Panc1 (cell line): ENCODE measurements around the gene CALML4. TPM values are rescaled to one million over a fixed set of nuclear protein-coding genes. Genes with fewer than 3 reads are reported as not detected.

Experiments used
- ATAC-seq: fragments of 200-7000 bp; cut with Tn5 transposase; 2 replicates; pipeline ENCODE4 v1.9.1; 2020; ENCODE audit warnings: mild to moderate bottlenecking, moderate library complexity
- BruUV-seq: library from RNA; stranded (reverse); fragments of 400-500 nt; replicated peaks from 2 replicates; lab custom pipeline; 2021; lab: Mats Ljungman, UMichigan
- CTCF ChIA-PET: fragments of 300-600 bp; sonication (Branson Sonifier 250); formaldehyde crosslinking; loops from one replicate; lab custom pipeline; 2022; ENCODE audit warnings: antibody characterized with exemption; lab: Charles Lee
- POLR2A ChIA-PET: fragments of 300-600 bp; sonication (Branson Sonifier 250); formaldehyde crosslinking; loops from one replicate; lab custom pipeline; 2022; ENCODE audit warnings: antibody characterized with exemption; lab: Charles Lee
- DNase-seq: peaks from one replicate; pipeline ENCODE4 v3.0.0-alpha.2; 2010; ENCODE audit warnings: low read depth, low spot score
- H3K27ac ChIP-seq: 2 replicates; pipeline ENCODE4 v1.5.1; 2011; ENCODE audit warnings: mild to moderate bottlenecking, low read length, inconsistent platforms
- H3K27me3 ChIP-seq: fragments of 200-500 bp; sonication (Bioruptor generic); 2 replicates; pipeline ENCODE4 v1.6.0; 2014; ENCODE audit warnings: low read length, inconsistent platforms; ENCODE audit not compliant: control insufficient read depth, insufficient read depth
- H3K36me3 ChIP-seq: fragments of 200-500 bp; sonication (Bioruptor generic); 2 replicates; pipeline ENCODE4 v1.5.1; 2014; ENCODE audit warnings: inconsistent platforms, mild to moderate bottlenecking, low read length, moderate library complexity; ENCODE audit not compliant: control insufficient read depth, insufficient read depth
- H3K4me1 ChIP-seq: 2 replicates; pipeline ENCODE4 v1.5.1; 2011; ENCODE audit warnings: inconsistent platforms, mild to moderate bottlenecking, low read length, moderate library complexity; ENCODE audit not compliant: control insufficient read depth, insufficient read depth
- H3K4me3 ChIP-seq, 2 experiments: 2 replicates each; pipeline ENCODE4 v1.5.1; 2011 to 2012; ENCODE audit warnings: low read depth in 2 of 2, low read length in 2 of 2, mild to moderate bottlenecking in 2 of 2, inconsistent platforms in 1 of 2, moderate library complexity in 1 of 2
- H3K9me3 ChIP-seq: fragments of 200-500 bp; sonication (Bioruptor generic); 2 replicates; pipeline ENCODE4 v1.5.1; 2014; ENCODE audit warnings: low read depth, mild to moderate bottlenecking, inconsistent platforms, low read length, moderate library complexity; ENCODE audit not compliant: control insufficient read depth, insufficient read depth
- POLR2AphosphoS5 ChIP-seq: IDR thresholded peaks from 2 replicates; pipeline ENCODE4 v1.6.1; 2012; ENCODE audit warnings: mild to moderate bottlenecking, low read depth, low read length, moderate library complexity
- SIN3A ChIP-seq: IDR thresholded peaks from 2 replicates; pipeline ENCODE4 v1.6.1; 2012; ENCODE audit warnings: low read depth, mild to moderate bottlenecking, low read length, moderate library complexity, borderline replicate concordance; ENCODE audit not compliant: insufficient read depth
- TCF7L2 ChIP-seq: IDR thresholded peaks from 2 replicates; pipeline ENCODE4 v1.6.1; 2011; ENCODE audit warnings: mild to moderate bottlenecking, low read depth, low read length, inconsistent platforms
- in situ Hi-C: cut with HindIII; loops from 2 replicates; pipeline ENCODE4 v1.10.0; 2016; ENCODE audit warnings: low sequenced_read_pairs, low pct_unique_long_range_greater_than_20kb
- intact Hi-C: fragments of 100-400 bp; cut with micrococcal nuclease; formaldehyde crosslinking; loops from one replicate; pipeline ENCODE4 v1.10.0; 2022; ENCODE audit not compliant: unreplicated experiment
- total RNA-seq: library from RNA; stranded (reverse); gene quantifications from one replicate; pipeline ENCODE4 v1.2.1, GENCODE V29; 2021; ENCODE audit not compliant: unreplicated experiment
- TF ChIP-seq, protein P1 (sequence below), 2 experiments: IDR thresholded peaks; 2 replicates each; pipeline ENCODE4 v1.6.1; 2011 to 2012; ENCODE audit warnings: low read depth in 2 of 2, control low read depth in 1 of 2, low read length in 1 of 2, mild to moderate bottlenecking in 1 of 2, moderate library complexity in 1 of 2; ENCODE audit not compliant: insufficient read depth in 1 of 2
- TF ChIP-seq, protein P2 (sequence below): fragments of 450-650 bp; IDR thresholded peaks from 2 replicates; pipeline ENCODE4 v1.5.1; 2017; ENCODE audit warnings: mild to moderate bottlenecking

CALML4 gene
- total RNA-seq, 1 experiment from 2014 or later, result 5.4 TPM

DNA sequence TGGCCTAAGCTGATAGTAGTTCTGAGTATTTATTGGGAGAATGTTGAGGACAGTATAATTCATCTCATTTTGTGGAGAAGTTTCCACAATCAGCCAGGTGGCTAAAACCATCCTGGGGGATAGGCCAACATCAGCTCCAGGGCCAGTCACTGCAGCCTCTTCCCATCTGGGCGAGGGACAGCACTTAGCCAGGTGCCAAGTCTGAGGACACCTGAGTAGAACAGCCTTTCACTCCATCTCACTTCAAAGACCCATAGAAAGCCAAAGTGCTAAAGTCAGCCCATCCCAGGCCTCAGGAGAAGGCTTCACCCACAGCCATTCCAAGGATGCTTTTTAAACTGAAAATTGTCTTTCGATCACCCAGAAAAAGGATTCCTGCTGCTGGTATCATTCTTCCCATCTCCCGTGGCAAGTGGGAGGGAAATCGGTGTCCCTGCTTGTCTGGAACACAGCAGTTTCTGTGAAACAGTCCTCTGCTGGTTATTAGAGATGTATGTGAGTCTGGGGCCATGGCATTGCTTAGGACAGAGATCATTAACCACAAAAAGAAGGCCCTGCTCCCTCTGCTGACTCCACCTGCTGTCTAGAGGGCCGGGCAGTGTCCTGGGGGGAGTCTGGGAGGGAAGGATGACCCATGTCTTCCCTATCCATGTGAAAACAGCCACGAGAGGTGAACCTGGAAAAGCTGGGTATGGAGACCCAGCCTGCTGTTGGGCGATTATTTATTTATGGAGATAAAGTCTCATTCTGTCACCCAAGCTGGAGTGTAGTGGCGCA lies 9.6 kb downstream of the CALML4 start:
- 0 out of 2 replicates have a peak, but pooled peaks have one; percentile 8 for ATAC-seq
- H3K4me3 ChIP-seq, result no peak overlapping the region
- no peak for TF ChIP-seq SIN3A
- no peak for TF ChIP-seq TCF7L2
- TF ChIP-seq, protein P1, sequence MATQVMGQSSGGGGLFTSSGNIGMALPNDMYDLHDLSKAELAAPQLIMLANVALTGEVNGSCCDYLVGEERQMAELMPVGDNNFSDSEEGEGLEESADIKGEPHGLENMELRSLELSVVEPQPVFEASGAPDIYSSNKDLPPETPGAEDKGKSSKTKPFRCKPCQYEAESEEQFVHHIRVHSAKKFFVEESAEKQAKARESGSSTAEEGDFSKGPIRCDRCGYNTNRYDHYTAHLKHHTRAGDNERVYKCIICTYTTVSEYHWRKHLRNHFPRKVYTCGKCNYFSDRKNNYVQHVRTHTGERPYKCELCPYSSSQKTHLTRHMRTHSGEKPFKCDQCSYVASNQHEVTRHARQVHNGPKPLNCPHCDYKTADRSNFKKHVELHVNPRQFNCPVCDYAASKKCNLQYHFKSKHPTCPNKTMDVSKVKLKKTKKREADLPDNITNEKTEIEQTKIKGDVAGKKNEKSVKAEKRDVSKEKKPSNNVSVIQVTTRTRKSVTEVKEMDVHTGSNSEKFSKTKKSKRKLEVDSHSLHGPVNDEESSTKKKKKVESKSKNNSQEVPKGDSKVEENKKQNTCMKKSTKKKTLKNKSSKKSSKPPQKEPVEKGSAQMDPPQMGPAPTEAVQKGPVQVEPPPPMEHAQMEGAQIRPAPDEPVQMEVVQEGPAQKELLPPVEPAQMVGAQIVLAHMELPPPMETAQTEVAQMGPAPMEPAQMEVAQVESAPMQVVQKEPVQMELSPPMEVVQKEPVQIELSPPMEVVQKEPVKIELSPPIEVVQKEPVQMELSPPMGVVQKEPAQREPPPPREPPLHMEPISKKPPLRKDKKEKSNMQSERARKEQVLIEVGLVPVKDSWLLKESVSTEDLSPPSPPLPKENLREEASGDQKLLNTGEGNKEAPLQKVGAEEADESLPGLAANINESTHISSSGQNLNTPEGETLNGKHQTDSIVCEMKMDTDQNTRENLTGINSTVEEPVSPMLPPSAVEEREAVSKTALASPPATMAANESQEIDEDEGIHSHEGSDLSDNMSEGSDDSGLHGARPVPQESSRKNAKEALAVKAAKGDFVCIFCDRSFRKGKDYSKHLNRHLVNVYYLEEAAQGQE (IDR thresholded peaks at IDR 0.05; ENCODE audit: insufficient read depth in 1 of 2, low read depth in 2 of 2, low read length in 1 of 2), result no peak
- no peaks in the 10 kb centered on the region for H3K27me3 ChIP-seq
- in situ Hi-C loops (no loop called here), intact Hi-C loops (no loop called here)
- peaks cover 5% of the 10 kb centered on the region for H3K4me1 ChIP-seq
- H3K27ac ChIP-seq, result no peak overlapping the region
- H3K9me3 ChIP-seq, result no peaks in the 10 kb centered on the region
- POLR2A ChIA-PET, result no interaction called here
- no TSS peak for BruUV-seq
- H3K36me3 ChIP-seq, result peaks cover 11% of the 10 kb centered on the region
- DNase-seq, result no peak
- CTCF ChIA-PET, result interaction anchor here (0.6 to 1.0 kb wide), 5 partner anchors 10 to 549 kb away, joined by 3 to 6 read pairs (median 4); no protein-coding TSS in a partner anchor

DNA sequence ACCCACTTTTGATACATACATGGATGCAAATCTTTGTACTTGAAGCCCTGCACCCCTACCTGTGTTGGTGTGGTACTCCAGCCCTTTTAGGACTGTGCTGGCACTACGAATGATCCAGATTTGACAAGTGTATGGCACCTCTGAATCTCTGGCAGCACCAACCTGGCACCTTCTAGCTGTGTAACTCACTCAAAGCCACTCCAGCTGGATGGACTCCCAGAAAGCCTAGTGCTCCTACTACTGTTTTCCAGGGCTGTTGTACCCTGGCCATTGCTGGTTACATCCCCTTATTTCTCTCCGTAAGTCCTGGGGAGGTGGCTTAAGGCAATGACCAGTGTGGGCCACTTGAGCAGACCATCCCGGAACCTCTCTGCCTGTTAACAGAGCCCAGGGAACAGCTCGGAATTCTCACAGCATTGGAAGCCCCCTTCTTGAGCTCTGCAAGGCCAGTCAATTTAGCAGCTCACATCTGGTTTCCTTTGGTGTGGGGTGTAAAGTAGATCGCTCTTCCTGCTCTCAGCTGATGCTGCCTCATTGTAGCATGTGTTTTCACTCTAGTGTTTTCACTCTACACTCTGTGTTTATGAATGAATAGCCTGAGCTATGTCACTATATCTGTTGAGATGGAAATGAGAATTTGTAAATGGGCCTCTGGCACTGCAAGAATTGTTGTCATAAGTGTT lies 12.2 kb downstream of the CALML4 start:
- intact Hi-C loops (no loop called here), in situ Hi-C loops (no loop called here)
- Histone ChIP-seq H3K4me3 (no peak overlapping the region), H3K4me1 (no peaks in the 10 kb centered on the region; the same call in 1 of the 2 replicates), H3K36me3 (peaks cover 25% of the 10 kb centered on the region), H3K27me3 (no peaks in the 10 kb centered on the region), H3K27ac (no peak overlapping the region), H3K9me3 (no peaks in the 10 kb centered on the region)
- ATAC-seq, result no peak
- ChIA-PET CTCF (no interaction called here), POLR2A (interaction anchor here (0.6 kb wide), 1 partner anchor 78 kb away, joined by 7 read pairs; no protein-coding TSS in a partner anchor)
- TF ChIP-seq, protein P2, sequence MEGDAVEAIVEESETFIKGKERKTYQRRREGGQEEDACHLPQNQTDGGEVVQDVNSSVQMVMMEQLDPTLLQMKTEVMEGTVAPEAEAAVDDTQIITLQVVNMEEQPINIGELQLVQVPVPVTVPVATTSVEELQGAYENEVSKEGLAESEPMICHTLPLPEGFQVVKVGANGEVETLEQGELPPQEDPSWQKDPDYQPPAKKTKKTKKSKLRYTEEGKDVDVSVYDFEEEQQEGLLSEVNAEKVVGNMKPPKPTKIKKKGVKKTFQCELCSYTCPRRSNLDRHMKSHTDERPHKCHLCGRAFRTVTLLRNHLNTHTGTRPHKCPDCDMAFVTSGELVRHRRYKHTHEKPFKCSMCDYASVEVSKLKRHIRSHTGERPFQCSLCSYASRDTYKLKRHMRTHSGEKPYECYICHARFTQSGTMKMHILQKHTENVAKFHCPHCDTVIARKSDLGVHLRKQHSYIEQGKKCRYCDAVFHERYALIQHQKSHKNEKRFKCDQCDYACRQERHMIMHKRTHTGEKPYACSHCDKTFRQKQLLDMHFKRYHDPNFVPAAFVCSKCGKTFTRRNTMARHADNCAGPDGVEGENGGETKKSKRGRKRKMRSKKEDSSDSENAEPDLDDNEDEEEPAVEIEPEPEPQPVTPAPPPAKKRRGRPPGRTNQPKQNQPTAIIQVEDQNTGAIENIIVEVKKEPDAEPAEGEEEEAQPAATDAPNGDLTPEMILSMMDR, result no peak
- no peak for TF ChIP-seq TCF7L2
- TF ChIP-seq, protein P1 (IDR thresholded peaks at IDR 0.05; ENCODE audit: insufficient read depth in 1 of 2, low read depth in 2 of 2, low read length in 1 of 2), result no peak
- TF ChIP-seq SIN3A, result no peak
- TF ChIP-seq POLR2AphosphoS5, result no peak
- DNase-seq, result no peak
- no TSS peak for BruUV-seq
